Skin epidermis (tissue), 12 donors: ENCODE measurements around the gene IGLL1.
"Not testable (repeated sequence)": the region's sequence is repeated elsewhere in the genome, so short reads cannot be mapped to it uniquely, and the experiment has no call there.

Experiments
- H3K27ac ChIP-seq, 21 experiments: fragments of 200-600 bp; sonication (generic) in 11 of 21; one replicate each; pipeline ENCODE4 v1.5.0; 2020; ENCODE audit warnings: mild to moderate bottlenecking in 3 of 21, inconsistent platforms in 2 of 21, moderate library complexity in 2 of 21
- H3K4me3 ChIP-seq, 7 experiments: fragments of 200-600 bp; sonication (generic) in 2 of 7; one replicate each; pipeline ENCODE4 v1.5.0; 2020; ENCODE audit warnings: inconsistent platforms in 2 of 7, mild to moderate bottlenecking in 2 of 7, moderate library complexity in 1 of 7

IGLL1 gene

DNA sequence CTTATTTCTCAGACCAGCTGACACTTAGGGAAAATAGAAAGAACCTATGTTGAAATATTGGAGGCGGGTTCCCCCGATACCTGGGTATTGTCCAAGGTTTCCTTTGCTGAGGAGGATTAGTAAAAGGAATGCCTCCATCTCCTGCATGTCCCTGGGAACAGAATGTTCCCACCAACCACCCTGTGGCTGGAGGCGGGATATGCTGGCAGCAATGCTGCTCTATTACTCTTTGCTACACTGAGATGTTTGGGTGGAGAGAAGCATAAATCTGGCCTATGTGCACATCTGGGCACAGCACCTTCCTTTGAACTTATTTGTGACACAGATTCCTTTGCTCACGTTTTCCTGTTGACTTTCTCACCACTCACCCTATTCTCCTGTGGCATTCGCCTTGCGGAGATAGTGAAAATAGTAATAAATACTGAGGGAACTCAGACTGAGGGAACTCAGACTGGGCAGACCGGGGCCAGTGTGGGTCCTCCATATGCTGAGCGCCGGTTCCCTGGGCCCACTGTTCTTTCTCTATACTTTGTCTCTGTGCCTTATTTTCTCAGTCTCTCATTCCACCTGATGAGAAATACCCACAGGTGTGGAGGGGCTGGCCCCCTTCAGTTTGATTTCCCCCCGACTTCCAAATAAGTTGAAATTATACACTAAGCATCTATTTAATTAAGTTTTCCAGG is 32.1 kb downstream of the IGLL1 start:
- Histone ChIP-seq H3K4me3 (no peak overlapping the region), H3K27ac (no peak overlapping the region)

DNA sequence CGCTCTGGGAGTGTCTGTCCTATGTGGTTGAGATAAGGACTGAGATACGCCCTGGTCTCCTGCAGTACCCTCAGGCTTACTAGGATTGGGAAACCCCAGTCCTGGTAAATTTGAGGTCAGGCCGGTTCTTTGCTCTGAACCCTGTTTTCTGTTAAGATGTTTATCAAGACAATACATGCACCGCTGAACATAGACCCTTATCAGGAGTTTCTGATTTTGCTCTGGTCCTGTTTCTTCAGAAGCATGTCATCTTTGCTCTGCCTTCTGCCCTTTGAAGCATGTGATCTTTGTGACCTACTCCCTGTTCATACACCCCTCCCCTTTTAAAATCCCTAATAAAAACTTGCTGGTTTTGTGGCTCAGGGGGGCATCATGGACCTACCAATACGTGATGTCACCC is 32.7 kb downstream of the IGLL1 start:
- H3K4me3 ChIP-seq = not testable (repeated sequence)

DNA sequence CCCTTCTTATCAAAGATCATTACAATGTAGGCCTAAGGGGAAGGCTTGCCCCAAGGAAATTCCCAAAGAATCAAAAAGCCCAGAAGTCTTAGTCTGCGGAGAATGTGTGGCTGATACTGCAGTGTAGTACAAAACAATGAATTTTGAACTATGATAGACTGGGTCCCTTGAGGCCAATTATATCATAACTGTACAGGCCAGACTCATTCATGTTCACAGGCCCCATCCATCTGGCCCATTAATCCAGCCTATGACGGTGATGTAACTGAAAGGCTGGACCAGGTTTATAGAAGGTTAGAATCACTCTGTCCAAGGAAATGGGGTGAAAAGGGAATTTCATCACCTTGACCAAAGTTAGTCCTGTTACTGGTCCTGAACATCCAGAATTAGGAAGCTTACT is 35.2 kb downstream of the IGLL1 start:
- Histone ChIP-seq H3K27ac (no peak overlapping the region), H3K4me3 (no peak overlapping the region)

More for the DNA sequence above, 32.7 kb downstream of the IGLL1 start:
- not testable (repeated sequence) for H3K27ac ChIP-seq

DNA sequence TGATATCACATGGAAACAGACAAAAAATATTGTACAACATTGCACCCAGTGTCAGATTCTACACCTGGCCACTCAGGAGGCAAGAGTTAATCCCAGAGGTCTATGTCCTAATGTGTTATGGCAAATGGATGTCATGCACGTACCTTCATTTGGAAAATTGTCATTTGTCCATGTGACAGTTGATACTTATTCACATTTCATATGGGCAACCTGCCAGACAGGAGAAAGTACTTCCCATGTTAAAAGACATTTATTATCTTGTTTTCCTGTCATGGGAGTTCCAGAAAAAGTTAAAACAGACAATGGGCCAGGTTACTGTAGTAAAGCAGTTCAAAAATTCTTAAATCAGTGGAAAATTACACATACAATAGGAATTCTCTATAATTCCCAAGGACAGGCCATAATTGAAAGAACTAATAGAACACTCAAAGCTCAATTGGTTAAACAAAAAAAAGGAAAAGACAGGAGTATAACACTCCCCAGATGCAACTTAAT is 36.5 kb downstream of the IGLL1 start:
- not testable (repeated sequence) for H3K4me3 ChIP-seq, H3K27ac ChIP-seq

- H3K4me3 ChIP-seq = no peak overlapping the region
- no peak overlapping the region for H3K27ac ChIP-seq
Measured at GRCh38 chr22:23542933-23543332, 37.2 kb downstream of the IGLL1 start.

- H3K27ac ChIP-seq, H3K4me3 ChIP-seq: not testable (repeated sequence)
Measured at GRCh38 chr22:23542391-23542790, 37.7 kb downstream of the IGLL1 start.

- H3K4me3 ChIP-seq, H3K27ac ChIP-seq: not testable (repeated sequence)
Measured at GRCh38 chr22:23541849-23542281, 38.2 kb downstream of the IGLL1 start.

DNA sequence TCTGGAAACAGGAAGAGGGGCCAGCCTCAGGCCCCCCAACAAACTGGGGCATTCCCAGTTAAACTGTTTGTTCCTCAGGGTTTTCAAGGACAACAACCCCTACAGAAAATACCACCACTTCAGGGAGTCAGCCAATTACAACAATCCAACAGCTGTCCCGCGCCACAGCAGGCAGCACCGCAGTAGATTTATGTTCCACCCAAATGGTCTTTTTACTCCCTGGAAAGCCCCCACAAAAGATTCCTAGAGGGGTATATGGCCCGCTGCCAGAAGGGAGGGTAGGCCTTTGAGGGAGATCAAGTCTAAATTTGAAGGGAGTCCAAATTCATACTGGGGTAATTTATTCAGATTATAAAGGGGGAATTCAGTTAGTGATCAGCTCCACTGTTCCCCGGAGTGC is 39.3 kb downstream of the IGLL1 start:
- H3K4me3 ChIP-seq, H3K27ac ChIP-seq: not testable (repeated sequence)

DNA sequence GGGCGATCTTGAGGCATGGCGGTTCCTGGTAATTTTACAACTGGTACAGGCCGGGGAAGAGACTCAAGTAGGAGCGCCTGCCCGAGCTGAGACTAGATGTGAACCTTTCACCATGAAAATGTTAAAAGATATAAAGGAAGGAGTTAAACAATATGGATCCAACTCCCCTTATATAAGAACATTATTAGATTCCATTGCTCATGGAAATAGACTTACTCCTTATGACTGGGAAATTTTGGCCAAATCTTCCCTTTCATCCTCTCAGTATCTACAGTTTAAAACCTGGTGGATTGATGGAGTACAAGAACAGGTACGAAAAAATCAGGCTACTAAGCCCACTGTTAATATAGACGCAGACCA is 40.3 kb downstream of the IGLL1 start:
- H3K4me3 ChIP-seq, H3K27ac ChIP-seq: not testable (repeated sequence)

DNA sequence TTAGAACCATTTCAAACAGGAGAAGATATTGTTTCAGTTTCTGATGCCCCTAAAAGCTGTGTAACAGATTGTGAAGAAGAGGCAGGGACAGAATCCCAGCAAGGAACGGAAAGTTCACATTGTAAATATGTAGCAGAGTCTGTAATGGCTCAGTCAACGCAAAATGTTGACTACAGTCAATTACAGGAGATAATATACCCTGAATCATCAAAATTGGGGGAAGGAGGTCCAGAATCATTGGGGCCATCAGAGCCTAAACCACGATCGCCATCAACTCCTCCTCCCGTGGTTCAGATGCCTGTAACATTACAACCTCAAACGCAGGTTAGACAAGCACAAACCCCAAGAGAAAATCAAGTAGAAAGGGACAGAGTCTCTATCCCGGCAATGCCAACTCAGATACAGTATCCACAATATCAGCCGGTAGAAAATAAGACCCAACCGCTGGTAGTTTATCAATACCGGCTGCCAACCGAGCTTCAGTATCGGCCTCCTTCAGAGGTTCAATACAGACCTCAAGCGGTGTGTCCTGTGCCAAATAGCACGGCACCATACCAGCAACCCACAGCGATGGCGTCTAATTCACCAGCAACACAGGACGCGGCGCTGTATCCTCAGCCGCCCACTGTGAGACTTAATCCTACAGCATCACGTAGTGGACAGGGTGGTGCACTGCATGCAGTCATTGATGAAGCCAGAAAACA is 40.8 kb downstream of the IGLL1 start:
- Histone ChIP-seq H3K27ac (no peak overlapping the region), H3K4me3 (no peak overlapping the region)

DNA sequence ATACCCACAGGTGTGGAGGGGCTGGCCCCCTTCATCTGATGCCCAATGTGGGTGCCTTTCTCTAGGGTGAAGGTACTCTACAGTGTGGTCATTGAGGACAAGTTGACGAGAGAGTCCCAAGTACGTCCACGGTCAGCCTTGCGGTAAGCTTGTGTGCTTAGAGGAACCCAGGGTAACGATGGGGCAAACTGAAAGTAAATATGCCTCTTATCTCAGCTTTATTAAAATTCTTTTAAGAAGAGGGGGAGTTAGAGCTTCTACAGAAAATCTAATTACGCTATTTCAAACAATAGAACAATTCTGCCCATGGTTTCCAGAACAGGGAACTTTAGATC is 41.4 kb downstream of the IGLL1 start:
- not testable (repeated sequence) for H3K27ac ChIP-seq, H3K4me3 ChIP-seq

DNA sequence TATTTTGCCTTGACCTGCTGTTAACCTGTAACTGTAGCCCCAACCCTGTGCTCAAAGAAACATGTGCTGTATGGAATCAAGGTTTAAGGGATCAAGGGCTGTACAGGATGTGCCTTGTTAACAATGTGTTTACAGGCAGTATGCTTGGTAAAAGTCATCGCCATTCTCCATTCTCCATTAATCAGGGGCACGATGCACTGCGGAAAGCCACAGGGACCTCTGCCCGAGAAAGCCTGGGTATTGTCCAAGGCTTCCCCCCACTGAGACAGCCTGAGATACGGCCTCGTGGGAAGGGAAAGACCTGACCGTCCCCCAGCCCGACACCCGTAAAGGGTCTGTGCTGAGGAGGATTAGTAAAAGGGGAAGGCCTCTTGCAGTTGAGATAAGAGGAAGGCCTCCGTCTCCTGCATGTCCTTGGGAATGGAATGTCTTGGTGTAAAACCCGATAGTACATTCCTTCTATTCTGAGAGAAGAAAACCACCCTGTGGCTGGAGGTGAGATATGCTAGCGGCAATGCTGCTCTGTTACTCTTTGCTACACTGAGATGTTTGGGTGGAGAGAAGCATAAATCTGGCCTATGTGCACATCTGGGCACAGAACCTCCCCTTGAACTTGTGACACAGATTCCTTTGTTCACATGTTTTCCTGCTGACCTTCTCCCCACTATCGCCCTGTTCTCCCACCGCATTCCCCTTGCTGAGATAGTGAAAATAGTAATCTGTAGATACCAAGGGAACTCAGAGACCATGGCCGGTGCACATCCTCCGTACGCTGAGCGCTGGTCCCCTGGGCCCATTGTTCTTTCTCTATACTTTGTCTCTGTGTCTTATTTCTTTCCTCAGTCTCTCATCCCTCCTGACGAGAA is 42.0 kb downstream of the IGLL1 start:
- not testable (repeated sequence) for H3K4me3 ChIP-seq, H3K27ac ChIP-seq

DNA sequence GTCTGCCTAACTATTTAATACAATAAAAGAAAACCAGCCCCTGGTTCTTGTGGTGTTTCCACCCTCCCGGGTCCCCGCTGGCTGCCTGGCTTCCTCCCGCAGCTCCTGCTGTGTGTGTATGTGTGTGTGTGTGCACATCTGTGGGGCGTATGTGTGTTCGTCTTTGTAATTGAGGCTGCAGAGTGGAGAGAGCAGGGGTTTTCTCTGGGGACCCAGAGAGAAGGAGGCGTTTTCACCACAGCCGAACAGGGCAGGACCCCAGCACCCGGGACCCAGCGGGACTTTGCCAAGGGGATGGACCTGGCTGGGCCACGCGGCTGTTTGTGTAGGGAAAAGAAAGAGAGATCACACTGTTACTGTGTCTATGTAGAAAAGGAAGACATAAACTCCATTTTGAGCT is 42.7 kb downstream of the IGLL1 start:
- Histone ChIP-seq H3K27ac (no peak overlapping the region), H3K4me3 (no peak overlapping the region)

- no peak overlapping the region for H3K4me3 ChIP-seq
- H3K27ac ChIP-seq = no peak overlapping the region
Measured at GRCh38 chr22:23536821-23537345, 43.2 kb downstream of the IGLL1 start.

DNA sequence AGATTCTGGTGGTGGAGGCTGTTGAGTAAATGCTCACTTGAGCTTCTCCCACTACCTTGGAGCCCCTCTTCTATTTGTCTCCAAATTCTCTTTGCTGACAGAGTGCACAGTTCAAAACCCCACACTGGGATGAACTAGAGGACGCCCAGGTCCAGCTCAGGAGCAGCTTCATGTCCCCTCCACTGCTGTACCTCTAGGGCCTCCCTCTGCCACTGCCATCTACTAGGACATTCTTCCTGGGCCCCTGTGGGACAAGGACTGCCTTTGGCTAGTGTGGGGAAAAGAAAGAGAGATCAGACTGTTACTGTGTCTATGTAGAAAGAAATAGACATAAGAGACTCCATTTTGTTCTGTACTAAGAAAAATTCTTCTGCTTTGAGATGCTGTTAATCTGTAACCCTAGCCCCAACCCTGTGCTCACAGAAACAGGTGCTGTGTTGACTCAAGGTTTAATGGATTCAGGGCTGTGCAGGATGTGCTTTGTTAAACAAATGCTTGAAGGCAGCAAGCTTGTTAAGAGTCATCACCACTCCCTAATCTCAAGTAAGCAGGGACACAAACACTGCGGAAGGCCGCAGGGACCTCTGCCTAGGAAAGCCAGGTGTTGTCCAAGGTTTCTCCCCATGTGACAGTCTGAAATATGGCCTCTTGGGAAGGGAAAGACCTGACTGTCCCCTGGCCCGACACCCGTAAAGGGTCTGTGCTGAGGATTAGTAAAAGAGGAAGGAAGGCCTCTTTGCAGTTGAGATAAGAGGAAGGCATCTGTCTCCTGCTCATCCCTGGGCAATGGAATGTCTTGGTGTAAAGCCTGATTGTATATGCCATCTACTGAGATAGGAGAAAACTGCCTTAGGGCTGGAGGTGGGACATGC is 44.1 kb downstream of the IGLL1 start:
- not testable (repeated sequence) for H3K4me3 ChIP-seq, H3K27ac ChIP-seq

DNA sequence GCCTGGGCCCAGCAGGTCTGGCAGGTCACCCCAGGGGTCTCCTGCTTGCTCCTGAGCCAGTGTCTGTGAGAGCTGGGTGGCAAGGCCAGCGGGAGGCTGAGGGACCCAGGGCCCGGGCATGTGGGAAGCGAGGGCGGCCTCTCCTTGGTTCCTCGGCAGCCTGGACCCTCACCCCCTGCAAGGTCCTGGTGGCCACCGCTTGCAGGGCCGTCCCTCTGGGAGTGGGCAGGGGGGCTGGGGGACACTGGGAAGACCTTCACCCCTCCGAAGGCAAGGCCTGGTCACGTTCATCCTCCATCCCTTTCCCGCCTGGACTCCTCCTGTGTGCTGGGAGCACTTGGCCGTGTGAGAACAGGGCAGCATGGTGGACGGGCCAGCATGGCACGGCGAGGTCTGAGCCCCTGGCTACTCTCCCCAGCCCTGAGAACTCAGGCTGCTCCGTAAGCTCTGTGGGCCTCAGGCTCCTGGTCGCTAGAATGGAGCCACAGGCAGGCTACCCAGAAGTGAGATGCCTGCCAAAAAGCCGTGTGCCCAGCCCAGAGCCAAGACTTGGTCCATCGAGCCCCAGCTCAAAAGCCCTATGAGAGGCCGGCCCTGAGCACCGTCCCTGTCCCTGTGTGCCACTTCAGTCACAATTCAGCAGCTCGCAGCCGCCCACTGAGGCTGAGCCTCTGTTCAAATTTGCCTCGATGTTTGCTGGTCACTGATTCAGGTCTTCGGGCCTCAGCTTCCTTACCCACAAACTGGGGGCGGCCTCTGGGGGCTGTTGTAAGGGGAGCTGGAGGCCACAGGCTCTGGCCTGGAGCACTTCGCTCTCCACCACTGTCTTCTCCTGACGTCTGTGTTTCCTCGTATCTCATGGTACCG is 45.0 kb downstream of the IGLL1 start:
- no peak overlapping the region for H3K4me3 ChIP-seq
- H3K27ac ChIP-seq = no peak overlapping the region

DNA sequence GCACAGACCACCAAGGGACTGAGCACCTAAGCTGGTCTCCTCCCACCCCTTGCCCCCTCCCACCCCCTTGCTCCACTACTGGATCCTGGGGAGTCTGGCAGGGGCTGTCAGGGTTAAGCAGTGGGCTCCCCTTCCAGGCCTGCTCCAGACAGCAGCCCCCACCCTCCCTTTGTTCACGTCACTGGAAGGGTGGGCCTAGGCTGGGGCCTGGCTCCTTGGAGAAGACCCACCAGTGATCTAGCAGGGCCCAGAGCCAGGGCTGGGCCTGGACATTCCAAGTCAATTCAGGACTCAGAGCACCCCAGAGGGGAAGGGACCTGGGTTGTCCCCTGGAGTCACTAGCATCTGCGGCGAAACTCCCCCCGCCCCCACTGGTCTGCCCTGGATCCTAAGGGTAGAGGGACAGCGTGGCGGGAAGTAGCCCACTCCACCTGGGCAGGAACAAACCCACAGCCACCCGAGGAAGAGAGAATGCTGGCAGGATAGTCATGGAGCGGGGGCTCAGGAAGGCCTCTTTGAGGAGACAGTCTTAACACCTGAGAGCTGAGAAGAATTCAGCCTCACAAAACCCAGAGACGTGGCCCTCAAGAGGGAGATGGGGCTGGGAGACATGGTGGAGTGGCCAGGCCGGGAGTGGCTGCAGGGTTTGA is 45.8 kb downstream of the IGLL1 start:
- H3K4me3 ChIP-seq = no peak overlapping the region
- no peak overlapping the region for H3K27ac ChIP-seq

- Histone ChIP-seq H3K4me3 (no peak overlapping the region), H3K27ac (no peak overlapping the region)
Measured at GRCh38 chr22:23533771-23534191, 46.3 kb downstream of the IGLL1 start.
